GM08714 (cell line): ENCODE data around the gene CHAT.

Experiments used
- H3K4me3 ChIP-seq: fragments of 200-500 bp; sonication (Bioruptor generic); 2 replicates; pipeline ENCODE4 v1.5.1; 2014; ENCODE audit warnings: mild to moderate bottlenecking, low read length, inconsistent platforms
- ZNF274 ChIP-seq: IDR thresholded peaks from 2 replicates; pipeline ENCODE4 v1.6.1; 2012; ENCODE audit warnings: mild to moderate bottlenecking, low read depth, low read length

The CHAT gene

DNA sequence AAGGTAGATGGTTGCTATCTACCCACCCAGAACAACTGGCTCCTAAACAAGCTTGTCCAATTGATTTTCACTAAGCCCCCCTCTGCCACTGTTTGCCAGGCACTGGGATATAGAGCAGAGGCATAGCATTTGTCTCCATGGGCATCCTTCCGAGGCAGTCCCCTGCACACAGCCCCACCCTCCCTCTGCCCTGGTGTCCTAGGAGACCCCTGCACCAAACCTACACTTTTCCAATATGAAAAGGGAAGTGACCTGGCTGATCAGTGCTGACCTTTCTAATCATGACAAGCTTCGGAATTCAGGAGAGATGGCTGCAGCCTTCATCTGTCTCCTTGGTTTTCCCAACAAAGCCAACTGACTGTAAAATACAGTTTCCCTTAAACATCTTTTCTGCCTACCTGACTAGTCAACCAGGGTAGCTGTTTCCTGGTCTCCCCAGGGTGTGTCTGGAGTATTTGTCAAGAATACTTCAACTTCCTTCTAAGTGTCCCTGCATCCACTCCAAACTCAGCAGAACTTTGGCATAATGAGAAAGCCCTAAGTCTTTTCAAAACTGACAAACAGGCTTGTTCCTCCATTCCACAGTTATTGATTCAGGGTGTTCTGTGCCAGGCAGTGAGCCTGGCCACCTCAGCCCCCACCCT lies 11.3 kb upstream of the CHAT start:
- TF ChIP-seq ZNF274, result no peak
- H3K4me3 ChIP-seq, result no peak overlapping the region

DNA sequence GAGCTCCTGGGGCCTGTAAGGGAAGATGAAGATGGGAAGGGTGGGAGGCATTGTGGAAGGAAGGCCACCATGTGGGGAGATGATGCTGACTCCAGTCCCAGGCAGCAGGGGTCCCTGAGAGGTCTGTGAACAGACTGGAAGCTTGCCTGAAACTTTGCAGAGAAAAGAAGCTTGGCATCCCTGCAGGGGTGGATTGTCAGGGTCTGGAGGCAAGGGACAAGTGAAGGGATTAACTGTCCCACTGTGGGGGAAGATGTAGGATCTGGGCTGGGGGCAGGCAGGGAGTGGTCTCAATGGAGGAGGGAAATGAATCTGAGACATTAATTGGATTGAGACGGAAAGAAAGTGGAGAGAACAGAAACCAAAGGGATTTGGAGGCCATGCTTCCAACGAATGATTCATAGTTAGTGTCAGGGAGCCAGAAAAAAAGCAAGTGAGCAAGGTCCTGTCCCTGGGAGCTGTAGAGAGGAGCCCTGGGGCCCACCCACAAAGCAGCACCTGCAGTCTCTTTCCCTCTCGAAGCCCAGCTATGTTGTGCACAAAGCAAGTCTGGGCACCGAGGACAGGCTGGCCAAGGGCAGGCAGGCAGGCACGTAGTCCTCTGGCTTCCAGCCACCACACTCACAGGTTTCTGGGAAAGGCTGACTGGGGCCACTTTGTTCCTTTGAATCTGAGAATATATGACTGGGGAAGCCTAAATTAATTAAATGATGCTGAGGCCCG lies 8.5 kb upstream of the CHAT start:
- no peak for TF ChIP-seq ZNF274
- no peak overlapping the region for H3K4me3 ChIP-seq

GRCh38 chr10:49605939-49606509 lies 7.8 kb upstream of the CHAT start:
- no peak overlapping the region for H3K4me3 ChIP-seq
- no peak for TF ChIP-seq ZNF274

DNA sequence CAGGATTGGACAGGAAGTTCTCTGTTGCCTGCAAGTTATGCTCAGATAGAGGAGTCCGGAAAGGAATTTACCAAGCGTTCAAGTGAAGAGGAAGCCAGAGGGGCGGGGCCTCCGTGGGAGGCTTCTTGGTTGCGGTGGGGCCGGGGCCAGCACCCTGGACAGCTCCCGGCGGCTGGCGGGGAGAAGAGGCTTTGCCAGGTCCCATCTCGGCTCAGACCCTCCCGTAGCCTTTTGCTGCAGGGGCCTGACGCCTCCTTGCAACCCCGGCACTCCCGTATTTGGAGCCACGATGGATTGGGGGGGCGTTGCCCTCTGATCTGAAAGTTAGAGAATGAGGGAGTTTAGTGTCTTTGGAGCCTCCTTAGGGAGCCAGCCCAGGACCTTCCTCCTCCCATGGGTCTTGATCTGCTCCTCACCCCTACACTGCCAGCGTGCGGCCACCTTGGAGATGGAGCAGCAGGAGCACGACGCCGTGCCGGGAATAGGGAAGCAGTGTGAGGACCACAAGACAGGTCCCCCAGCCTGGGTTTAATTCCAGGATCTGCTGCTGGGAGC lies 6.8 kb upstream of the CHAT start:
- no peak overlapping the region for H3K4me3 ChIP-seq
- no peak for TF ChIP-seq ZNF274

GRCh38 chr10:49608166-49609005 lies 5.5 kb upstream of the CHAT start:
- no peak for TF ChIP-seq ZNF274
- no peak overlapping the region for H3K4me3 ChIP-seq

DNA sequence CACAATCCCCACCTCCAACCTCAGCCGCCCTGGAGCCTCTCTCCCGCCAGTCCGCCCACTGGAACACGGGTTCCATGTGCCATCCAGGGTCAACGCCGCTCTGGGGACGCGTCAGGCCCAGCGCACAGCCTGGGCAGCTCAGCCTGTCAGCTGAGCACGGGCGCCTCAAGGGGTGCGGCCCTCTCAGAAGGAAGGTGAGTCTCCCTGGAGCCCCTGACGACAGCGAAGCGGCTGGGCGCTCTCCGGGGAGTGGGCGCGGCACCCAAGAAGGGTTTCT lies 4.9 kb upstream of the CHAT start:
- H3K4me3 ChIP-seq, result no peak overlapping the region
- TF ChIP-seq ZNF274, result no peak

- no peak overlapping the region for H3K4me3 ChIP-seq
These were observed 4.3 kb upstream of the CHAT start for GRCh38 chr10:49609283-49610113.

GRCh38 chr10:49610114-49610457 lies 3.8 kb upstream of the CHAT start, which contains the start of gene SLC18A3:
TSS of gene SLC18A3 (plus strand) at chr10:49610310. CDS start at chr10:49610741, 431 bp downstream.
- no peak within 1 kb of the TSS for H3K4me3 ChIP-seq
- no peak for TF ChIP-seq ZNF274

More at GRCh38 chr10:49609283-49610113, 4.3 kb upstream of the CHAT start:
- TF ChIP-seq ZNF274, result no peak

GRCh38 chr10:49610458-49611165 lies 3.2 kb upstream of the CHAT start:
- no peak for TF ChIP-seq ZNF274
- no peak overlapping the region for H3K4me3 ChIP-seq

- no peak overlapping the region for H3K4me3 ChIP-seq
- no peak for TF ChIP-seq ZNF274
These were observed 2.5 kb upstream of the CHAT start for GRCh38 chr10:49611166-49611815.

GRCh38 chr10:49611816-49612512 lies 1.9 kb upstream of the CHAT start:
- TF ChIP-seq ZNF274, result no peak
- no peak overlapping the region for H3K4me3 ChIP-seq
